ENCODE data around the gene RNF214. TPM values are rescaled to one million over a fixed set of nuclear protein-coding genes. Genes with fewer than 3 reads are reported as not detected.

Gene RNF214
- total RNA-seq, 1 donor from 2014 or later: 12.0 TPM

GRCh38 chr11:117284053-117284452 is 51.6 kb downstream of the RNF214 start:
- no peak for DNase-seq

- no peak for DNase-seq
Measured at GRCh38 chr11:117286588-117286987, 54.1 kb downstream of the RNF214 start.

- DNase-seq: no peak
Measured at GRCh38 chr11:117287668-117288067, 55.2 kb downstream of the RNF214 start.

GRCh38 chr11:117289795-117290194 is 57.3 kb downstream of the RNF214 start:
- DNase-seq: no peak

GRCh38 chr11:117290809-117291396 is 58.4 kb downstream of the RNF214 start, which contains the start of gene BACE1-AS:
Gene BACE1-AS (plus strand): TSS chr11:117291346.
- no peak for DNase-seq

GRCh38 chr11:117292616-117293015 is 60.1 kb downstream of the RNF214 start:
- DNase-seq: no peak

- no peak for DNase-seq
Measured at GRCh38 chr11:117295438-117296137, 63.1 kb downstream of the RNF214 start.

- no peak for DNase-seq
Measured at GRCh38 chr11:117296881-117297280, 64.4 kb downstream of the RNF214 start.

- no peak for DNase-seq
Measured at GRCh38 chr11:117298195-117298594, 65.7 kb downstream of the RNF214 start.

- no peak for DNase-seq
Measured at GRCh38 chr11:117299351-117300282, 67.1 kb downstream of the RNF214 start.

- DNase-seq: no peak
Measured at GRCh38 chr11:117300283-117300663, 67.8 kb downstream of the RNF214 start.

GRCh38 chr11:117300773-117301172 is 68.3 kb downstream of the RNF214 start:
- no peak for DNase-seq

- no peak for DNase-seq
Measured at GRCh38 chr11:117302228-117302627, 69.8 kb downstream of the RNF214 start.

- DNase-seq: no peak
Measured at GRCh38 chr11:117303101-117303500, 70.6 kb downstream of the RNF214 start.

- DNase-seq: no peak
Measured at GRCh38 chr11:117303646-117304315, 71.3 kb downstream of the RNF214 start.

GRCh38 chr11:117305145-117305544 is 72.7 kb downstream of the RNF214 start:
- no peak for DNase-seq

GRCh38 chr11:117309310-117309709 is 76.8 kb downstream of the RNF214 start:
- no peak for DNase-seq

- DNase-seq: no peak
Measured at GRCh38 chr11:117313091-117313490, 80.6 kb downstream of the RNF214 start.

- DNase-seq: no peak
Measured at GRCh38 chr11:117313828-117314768, 81.6 kb downstream of the RNF214 start.

GRCh38 chr11:117314840-117315239 is 82.4 kb downstream of the RNF214 start:
- DNase-seq: no peak

Measured in skin of body (tissue), 2 donors.